ENCODE results near the gene CDH23. TPM values are rescaled to one million over a fixed set of nuclear protein-coding genes. Genes with fewer than 3 reads are reported as not detected.

Gene CDH23
- total RNA-seq, 1 donor from 2014 or later, result 20.1 TPM

DNA sequence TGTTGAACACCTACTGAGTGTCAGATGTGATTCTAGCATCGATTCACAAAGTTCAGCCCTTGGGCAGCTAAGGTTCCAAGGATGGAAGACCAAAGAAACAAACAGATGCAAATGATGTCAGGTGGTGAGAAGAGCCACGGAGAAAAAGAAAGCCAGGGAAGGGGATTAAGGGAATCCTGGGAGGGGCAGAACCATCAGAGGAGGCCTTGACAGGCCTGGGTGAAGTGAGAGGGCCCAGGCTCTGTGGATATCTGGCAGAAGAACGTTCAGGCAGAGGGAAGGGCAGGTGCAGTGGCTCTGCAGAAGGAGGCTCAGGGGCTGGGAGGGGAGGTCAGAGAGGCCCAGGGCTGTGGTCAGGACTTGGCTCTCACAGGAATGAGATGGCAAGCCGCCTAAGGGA lies 232.4 kb downstream of the CDH23 start:
- DNase-seq (ENCODE audit: low spot score) (no peak), ATAC-seq (no peak)
- intact Hi-C loops (cut with DNase I), result no loop called here

DNA sequence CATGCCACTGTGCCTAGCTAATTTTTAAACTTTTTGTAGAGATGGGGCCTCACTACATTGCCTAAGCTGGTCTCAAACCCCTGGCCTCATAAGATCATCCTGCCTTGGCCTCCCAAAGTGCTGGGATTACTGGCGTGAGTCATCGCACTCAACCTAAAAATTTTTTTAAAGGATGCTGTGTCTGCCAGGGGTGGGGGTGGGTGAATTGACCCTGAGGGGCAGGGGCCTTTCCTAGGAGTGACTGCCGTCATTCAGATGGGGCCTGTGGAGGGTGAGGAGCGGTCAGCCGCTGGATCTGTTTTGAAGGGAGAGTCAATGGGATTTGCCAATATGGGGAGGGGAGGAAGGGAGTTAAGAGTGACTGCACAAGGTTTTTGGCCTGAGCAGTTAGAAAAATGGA lies 233.4 kb downstream of the CDH23 start:
- ATAC-seq, result no peak
- DNase-seq (ENCODE audit: low spot score), result no peak
- intact Hi-C loops (cut with DNase I), result no loop called here

DNA sequence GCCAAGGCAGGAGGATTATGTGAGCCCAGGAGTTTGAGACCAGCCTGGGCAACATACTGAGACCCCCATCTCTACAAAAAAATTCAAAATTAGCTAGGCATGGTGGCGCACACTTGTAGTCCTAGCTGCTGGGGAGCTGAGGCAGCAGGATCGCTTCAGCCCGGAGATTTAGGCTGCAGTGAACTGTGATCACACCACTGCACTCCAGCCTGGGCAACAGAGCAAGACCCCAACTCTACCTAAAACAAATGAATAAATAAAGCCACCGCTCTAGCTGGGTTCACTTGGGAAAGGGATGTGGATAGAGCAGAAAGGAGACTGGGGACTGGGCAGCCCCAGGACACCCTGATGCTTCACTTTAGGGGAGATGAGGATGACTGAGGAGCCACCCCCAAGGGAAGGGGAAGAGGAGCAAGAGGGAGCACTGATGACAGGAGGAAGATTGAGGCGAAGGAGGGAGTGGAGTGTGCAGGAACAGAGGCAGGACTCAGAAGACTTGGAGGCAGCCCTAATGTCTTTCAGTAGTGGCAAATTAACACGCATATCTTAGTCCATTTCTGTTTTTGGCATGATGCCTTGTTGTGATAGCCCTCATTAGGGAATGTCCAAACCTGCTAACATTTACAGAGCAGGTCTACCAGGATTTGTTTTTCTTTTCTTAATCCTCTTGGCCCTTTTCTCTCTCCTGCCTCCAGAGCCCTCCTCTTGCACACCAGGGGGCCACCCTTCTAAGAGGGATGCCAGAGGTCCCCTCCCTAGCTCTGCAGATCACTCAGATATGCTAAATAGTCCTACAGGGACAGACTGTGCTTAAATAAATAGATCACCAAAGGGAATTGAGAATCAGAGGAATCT lies 234.5 kb downstream of the CDH23 start:
- DNase-seq (ENCODE audit: low spot score) (no peak), ATAC-seq (no peak)
- intact Hi-C loops (cut with DNase I), result no loop called here

DNA sequence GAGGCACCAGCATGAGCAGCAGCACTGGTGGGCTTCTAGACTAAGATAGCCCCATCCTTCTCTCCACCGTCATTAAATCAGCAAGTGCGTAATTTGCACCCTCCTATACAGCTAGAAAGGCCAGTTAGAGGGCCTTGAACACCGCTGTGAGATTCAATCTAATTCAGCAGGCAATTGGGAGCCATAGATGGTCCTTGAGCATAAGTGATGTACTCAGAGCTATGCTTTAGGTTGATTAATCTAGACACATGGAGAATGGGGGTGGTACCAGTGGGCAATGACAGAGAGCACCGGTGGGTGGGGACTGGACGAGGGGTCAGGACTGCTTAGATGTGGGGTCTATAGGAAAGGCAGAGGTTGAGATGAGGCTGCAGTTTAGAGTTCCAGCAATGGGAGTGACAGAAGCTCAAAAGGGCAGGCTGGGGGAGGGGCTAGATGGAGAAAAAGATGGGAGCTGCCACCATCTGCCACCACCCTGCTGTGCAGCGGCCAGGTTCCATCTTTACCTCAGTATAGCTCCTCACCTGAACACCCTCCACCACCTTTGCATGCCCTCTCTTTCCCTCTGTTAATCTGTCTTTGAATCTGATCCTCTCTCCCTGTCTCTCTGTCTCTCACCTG lies 235.6 kb downstream of the CDH23 start:
- no peak for ATAC-seq
- intact Hi-C loops (cut with DNase I), result no loop called here

DNA sequence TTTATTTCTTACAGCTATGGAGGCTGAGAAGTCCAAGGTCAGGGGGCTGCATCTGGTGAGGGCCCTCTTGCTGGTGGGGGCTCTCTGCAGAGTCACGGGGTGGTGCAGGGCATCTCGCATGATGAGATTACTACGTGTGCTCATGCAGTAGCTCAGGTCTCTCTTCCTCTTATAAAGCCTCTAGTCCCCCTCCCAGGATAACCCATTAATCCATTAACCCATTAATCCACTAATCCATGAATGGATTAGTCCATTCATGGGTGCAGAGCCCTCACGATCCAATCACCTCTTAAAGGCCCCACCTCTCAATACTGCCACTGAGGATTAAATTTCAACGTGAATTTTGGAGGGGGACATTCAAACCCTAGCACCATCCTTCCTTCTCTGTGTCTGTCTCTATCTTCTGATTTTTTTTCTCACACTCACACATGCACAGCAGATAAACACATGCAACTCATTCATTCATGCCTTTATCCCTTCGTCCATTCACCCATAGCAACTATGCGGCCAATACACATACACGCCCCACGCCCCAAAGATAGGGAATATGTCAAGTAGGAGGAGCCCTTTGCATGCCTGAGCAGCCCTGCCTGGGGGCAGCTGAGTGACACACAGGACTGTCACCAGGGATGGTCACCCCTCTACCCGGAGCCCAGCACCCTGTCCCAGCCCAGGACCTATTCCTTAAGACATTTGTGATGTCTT lies 236.3 kb downstream of the CDH23 start:
- no peak for ATAC-seq

More for the DNA sequence above, 235.6 kb downstream of the CDH23 start:
- DNase-seq (ENCODE audit: low spot score), result no peak

DNA sequence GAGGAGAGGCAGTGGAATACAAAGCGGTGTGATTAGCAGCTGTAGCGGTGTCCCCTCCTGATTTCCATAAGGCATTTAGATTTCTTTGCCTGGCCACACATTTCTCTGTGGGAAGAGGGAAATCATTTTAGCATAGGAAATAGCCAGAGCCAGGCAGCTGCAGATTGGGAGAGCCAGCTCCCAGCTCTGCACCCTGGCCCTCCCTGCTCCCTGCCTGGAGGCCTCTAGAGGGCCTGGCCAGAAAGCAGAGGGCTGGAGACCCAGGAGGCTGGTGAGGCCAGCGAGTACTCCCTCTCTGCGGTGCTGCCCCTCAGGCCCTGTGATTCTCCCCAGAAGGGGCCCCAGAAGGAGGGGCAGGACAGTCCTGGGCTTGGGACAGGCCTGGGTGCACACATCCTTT lies 237.2 kb downstream of the CDH23 start:
- no peak for ATAC-seq
- intact Hi-C loops (cut with DNase I), result no loop called here
- DNase-seq (ENCODE audit: low spot score), result no peak

More for the DNA sequence above, 236.3 kb downstream of the CDH23 start:
- intact Hi-C loops (cut with DNase I), result no loop called here
- no peak for DNase-seq (ENCODE audit: low spot score)

DNA sequence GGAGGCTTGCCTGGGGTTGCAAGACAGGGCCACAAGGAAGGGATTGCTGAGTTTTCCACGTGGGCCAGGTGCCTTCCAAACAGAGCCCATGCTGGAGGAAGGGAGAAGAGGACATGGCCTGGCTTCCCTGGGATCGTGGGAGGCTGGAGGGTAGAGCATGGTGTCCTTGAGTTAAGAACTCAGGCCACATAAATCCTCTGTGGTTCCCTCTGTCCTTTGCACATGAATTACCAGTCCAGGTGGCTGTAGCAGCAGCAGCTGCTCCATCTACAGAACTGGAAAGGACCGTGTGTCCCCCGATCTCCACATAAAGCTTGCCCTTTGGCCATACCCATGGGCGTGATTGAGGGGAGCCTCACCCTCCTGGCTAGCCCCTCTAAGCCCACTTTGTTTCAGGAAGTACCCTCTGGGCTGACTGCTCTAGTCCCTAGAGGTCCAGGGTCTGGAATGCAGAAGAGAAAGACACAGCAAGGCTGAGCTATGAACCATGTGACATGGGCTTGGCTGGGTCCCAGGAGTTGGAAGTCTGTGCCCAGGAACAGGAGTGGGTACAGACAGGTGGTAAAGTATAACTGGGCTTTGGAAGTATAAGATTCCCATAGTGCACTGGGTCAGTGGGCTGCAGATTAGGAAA lies 237.9 kb downstream of the CDH23 start:
- no peak for ATAC-seq
- intact Hi-C loops (cut with DNase I), result no loop called here
- DNase-seq (ENCODE audit: low spot score), result no peak

DNA sequence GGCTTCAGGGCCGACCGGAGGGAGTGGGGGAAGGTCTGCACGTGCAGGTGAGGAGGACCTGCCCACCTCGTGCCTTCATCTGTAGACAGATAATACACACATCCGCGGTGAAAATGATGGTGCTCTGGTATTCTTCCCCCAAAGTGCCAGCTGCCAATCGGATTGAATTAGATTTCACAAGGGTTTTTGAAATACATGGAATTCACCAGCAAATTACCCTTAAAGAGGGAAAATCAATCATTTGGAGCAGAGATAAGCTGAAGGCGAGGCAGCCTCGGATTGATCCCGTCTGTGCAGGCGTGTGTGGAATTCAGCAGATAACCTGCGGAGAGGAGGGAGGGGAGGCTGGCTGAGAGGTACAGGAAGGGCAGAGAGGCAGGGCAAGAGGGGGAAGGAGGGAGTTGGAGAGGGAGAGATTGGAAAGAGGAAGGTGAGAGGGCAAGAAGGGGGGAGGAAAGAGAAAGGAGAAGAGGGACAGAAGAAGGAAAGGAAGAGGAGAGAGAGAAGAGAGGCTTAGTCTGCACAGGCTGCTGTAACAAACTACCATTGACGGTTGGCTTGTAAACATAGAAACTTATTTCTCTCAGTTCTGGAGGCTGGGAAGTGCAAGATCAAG lies 238.6 kb downstream of the CDH23 start:
- intact Hi-C loops (cut with DNase I), result no loop called here
- ATAC-seq (no peak), DNase-seq (ENCODE audit: low spot score) (no peak)

DNA sequence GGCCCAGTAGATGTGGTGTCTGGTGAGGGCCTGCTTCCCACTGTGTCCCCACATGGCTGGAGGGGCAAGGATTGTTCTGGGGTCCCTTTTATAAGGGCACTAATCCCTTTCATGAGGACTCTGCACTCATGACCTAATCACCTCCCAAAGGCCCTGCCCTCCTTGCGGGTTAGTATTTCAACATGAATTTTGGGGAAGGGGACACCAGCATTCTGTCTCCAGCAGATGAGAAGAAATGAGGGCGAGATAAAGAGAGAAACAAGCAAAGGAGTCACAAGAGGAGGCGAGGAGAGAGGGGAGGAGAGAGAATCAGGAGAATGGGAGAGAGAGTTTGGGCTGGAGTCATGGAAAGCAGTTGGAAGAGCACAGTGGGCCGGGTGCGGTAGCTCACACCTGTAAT lies 239.1 kb downstream of the CDH23 start:
- intact Hi-C loops (cut with DNase I), result no loop called here
- DNase-seq (ENCODE audit: low spot score) (no peak), ATAC-seq (no peak)

DNA sequence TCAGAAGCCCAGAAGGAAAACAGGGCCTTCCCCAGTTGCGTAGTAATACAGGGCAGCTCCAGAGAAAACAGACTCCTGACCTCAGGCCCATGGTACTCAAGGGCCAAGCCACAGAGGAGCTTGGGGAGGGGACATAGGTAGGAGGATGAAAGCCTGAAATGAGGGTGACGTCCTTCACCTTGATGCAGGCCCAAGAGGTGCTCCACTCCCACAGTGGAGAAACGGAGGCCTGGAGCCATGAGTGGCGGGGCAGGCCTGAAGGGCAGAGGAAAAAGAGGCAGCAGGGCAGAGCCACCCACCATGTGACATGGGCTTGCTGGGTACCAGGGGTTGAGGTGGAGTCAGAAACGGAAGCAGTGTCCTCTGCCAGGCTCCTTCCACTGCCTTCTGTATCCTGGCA lies 239.9 kb downstream of the CDH23 start:
- no peak for DNase-seq (ENCODE audit: low spot score)
- ATAC-seq, result no peak
- intact Hi-C loops (cut with DNase I), result no loop called here

DNA sequence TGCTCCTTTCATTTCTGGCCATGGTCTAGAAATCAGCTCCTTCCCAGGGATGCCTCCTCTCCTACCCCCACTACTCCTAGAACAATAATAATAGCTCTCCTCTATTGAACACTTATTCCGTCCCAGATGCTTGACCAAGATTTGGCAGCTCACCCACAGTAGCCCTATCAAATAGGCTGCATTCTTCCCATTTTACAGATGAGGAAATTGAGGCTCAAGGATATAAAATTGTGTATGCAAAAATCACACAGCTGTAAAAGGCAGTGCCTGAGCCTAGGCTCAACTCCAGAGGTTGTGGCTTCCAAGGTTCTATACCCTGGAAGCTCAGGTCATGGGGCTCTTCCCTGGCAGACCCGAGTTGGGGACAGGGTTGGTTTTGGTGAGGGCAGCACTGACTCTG lies 240.6 kb downstream of the CDH23 start:
- intact Hi-C loops (cut with DNase I), result no loop called here
- ATAC-seq, result no peak

DNA sequence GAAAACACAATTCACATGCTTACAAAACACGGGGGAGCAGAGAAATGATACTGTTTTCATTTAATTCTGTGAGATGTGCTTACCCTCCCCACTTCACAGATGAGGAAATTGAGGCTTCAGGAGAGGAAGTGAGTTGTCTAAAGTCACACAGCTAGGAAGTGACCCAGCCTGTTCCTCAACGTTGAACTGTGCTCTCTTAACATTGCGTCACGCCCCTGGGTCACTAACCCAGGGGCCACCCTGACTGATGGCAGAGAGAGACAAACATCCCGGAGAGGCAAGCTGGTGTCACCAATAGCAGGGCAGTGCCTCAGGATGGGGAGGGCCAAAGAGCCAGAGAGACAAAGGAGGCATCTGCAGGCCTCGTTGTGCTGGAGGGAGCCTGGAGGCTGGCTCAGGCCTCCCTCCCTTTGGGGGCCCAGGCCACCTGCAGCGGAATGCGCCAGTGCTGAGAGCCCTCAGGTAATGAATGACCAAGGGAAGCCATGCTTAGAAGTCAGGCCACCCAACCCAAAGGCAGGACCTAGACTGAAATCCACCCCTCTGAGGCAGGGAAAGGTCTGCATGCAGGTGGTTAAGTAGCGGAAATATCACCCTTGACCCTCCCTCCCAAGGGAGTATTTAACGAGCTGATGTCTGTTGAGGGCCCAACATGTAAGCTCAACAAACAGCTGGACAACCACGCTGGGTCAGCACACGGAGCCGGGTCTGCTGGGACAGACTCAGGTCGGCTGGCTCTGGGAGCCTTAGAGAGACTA lies 241.5 kb downstream of the CDH23 start:
- DNase-seq (ENCODE audit: low spot score), result no peak
- peak; percentile 35 for ATAC-seq
- intact Hi-C loops (cut with DNase I), result no loop called here

More for the DNA sequence above, 240.6 kb downstream of the CDH23 start:
- no peak for DNase-seq (ENCODE audit: low spot score)

DNA sequence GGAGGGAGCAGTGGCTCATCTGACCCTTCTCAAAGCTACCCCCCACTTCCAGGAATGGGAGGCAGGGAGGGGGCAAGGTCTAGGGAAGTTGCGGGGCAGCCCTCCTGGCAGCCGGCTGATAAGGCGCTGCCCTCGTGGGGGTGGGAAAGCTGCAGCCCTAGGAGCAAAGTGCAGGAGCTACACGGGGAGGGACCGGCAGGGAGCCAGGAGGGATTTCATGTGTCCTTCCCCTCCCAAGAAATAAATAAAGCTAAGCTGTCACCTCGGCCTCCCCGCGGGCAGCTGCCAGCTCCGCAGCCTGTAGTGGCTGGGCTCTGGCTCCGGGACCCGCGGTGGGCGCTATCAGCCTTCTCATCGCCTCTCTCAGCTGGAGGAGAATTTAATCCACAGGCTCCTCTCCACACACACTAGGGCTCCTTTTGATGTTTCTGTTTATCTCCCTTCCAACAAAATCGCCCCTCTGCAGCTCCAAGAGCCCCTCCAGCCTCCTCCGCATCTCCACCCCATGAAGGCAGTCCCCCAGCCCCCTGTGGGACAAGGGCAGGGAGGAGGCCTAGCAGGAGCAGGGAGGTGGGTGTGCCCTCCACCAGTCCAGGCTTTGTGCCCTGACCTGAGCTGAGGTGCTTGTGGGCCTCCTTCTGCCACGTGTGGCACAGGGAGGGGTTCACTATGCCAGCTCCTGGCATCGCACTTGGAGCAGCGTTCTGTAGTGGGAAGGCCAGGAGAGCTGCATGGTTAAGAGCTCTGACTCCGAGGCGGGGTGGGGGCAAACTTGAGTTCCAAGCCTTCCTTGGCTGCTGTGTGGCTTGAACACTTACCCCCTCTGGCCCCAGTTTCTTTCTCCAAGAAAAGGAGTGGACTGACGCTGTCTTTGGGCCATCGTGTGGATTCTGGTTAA lies 242.4 kb downstream of the CDH23 start:
- intact Hi-C loops (cut with DNase I), result no loop called here
- peak; percentile 9 for ATAC-seq
- no peak for DNase-seq (ENCODE audit: low spot score)

DNA sequence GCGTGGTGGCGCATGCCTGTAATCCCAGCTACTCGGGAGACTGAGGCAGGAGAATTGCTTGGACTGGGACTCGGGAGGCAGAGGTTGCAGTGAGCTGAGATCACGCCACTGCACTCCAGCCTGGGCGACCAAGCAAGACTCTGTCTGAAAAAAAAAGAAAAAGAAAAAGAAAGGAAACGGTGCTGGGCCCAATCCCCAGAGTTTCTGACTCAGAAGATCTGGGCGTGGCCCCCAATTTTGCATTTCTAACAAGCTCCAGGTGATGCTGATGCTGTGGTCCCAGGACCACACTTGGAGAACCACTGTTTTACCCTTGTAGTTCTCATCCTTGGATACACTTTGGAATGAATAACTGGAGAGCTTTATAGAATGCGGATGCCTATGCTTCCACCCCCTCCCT lies 243.9 kb downstream of the CDH23 start:
- intact Hi-C loops (cut with DNase I), result no loop called here
- ATAC-seq (no peak), DNase-seq (ENCODE audit: low spot score) (no peak)

DNA sequence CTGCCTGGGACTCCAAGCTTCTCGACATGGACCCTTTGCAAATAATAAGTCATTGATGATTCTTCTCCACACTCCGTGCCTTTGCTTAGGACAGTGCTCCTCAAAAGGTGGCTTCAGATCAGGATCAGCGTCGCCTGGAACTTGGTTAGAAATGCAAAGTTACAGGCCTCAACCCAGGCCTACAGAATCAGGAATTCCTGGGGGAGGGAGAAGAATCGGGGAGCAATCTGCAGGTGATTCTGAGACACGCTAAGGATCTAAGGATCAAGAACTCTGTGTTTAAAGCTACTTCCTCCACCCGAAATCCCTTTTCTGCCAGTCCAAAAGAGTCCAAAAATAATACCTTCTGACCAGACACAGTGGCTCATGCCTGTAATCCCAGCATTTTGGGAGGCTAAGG lies 244.7 kb downstream of the CDH23 start:
- no peak for DNase-seq (ENCODE audit: low spot score)
- no peak for ATAC-seq
- intact Hi-C loops (cut with DNase I), result no loop called here

DNA sequence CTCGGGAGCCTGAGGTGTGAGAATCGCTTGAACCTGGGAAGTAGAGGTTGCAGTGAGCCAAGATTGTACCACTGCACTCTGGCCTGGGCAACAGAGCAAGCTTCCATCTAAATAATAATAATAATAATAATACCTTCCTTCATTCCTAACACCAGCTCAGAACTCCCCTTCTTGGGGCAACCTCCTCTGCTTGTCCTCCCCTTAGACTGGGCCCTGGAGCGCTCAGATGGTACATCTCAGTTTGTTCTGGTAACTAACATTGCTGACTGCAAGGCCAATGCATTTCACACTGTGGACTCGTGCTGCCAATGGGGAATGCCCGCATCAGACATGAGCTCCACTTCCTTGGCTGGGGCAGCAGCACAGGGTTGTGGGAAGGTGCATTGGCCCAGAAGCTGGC lies 245.3 kb downstream of the CDH23 start:
- DNase-seq (ENCODE audit: low spot score) (no peak), ATAC-seq (no peak)
- intact Hi-C loops (cut with DNase I), result no loop called here

DNA sequence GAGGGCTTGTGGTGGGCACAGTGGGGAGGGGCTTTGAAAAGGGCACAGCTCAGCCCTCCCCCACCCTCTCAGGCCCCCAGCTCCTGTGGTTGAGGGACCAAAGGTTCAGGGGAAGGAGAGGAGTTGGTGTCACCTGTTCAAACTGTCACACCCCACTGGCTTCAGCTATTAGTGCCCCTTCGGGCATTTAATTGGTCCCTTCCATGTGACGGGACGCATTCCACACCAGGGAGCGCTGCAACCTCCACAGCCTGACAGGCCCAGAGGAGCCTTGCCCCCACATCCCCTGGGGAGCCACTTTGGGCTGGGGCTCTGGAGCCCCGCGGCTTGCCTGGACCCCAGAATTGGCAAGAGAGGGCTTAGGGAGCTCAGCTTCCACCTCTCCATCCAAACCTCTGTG lies 247.2 kb downstream of the CDH23 start:
- no peak for DNase-seq (ENCODE audit: low spot score)
- intact Hi-C loops (cut with DNase I), result no loop called here
- ATAC-seq, result no peak

All from sciatic nerve (tissue), 2 donors.